Trophoblast cell (in vitro differentiated cells and primary cell): Measurements from ENCODE around the gene PIK3R1.
A peak's percentile ranks its signal among the peaks of the same experiment; 100 is the strongest.

Experiments
- DNase-seq, 2 donors: peaks; one replicate each; pipeline ENCODE4 v3.0.0-alpha.2; 2016
- H2AFZ ChIP-seq: 2 replicates; pipeline ENCODE4 v1.6.1; 2013; ENCODE audit warnings: low read length, moderate library complexity, mild to moderate bottlenecking; ENCODE audit not compliant: insufficient read depth, poor library complexity
- H2AK5ac ChIP-seq: 2 replicates; pipeline ENCODE4 v1.6.1; 2013; ENCODE audit warnings: mild to moderate bottlenecking, low read length
- H2BK120ac ChIP-seq: 2 replicates; pipeline ENCODE4 v1.6.1; 2013; ENCODE audit warnings: low read length, mild to moderate bottlenecking, moderate library complexity; ENCODE audit not compliant: insufficient read depth, poor library complexity
- H2BK12ac ChIP-seq: 2 replicates; pipeline ENCODE4 v1.6.1; 2013; ENCODE audit warnings: mild to moderate bottlenecking, low read length, moderate library complexity
- H2BK5ac ChIP-seq: 2 replicates; pipeline ENCODE4 v1.6.1; 2013; ENCODE audit warnings: low read length, low read depth, moderate library complexity, mild to moderate bottlenecking; ENCODE audit not compliant: poor library complexity
- H3K14ac ChIP-seq: 2 replicates; pipeline ENCODE4 v1.6.1; 2013; ENCODE audit warnings: mild to moderate bottlenecking, low read length
- H3K18ac ChIP-seq: 2 replicates; pipeline ENCODE4 v1.6.1; 2013; ENCODE audit warnings: mild to moderate bottlenecking, low read length
- H3K23ac ChIP-seq: 2 replicates; pipeline ENCODE4 v1.6.1; 2013; ENCODE audit warnings: low read length
- H3K27ac ChIP-seq: 2 replicates; pipeline ENCODE4 v1.5.1; 2013; ENCODE audit warnings: low read depth, mild to moderate bottlenecking, inconsistent platforms, low read length, moderate library complexity
- H3K27me3 ChIP-seq: 2 replicates; pipeline ENCODE4 v1.6.1; 2013; ENCODE audit warnings: inconsistent platforms, mild to moderate bottlenecking, low read length, moderate library complexity; ENCODE audit not compliant: insufficient read depth
- H3K36me3 ChIP-seq, 2 experiments: 1 replicate in 1 of 2; 2 replicates in 1 of 2; pipeline ENCODE4 v1.6.1; 2013; ENCODE audit warnings: low read length in 2 of 2, mild to moderate bottlenecking in 2 of 2, moderate library complexity in 1 of 2; ENCODE audit not compliant: insufficient read depth in 2 of 2, control insufficient read depth in 1 of 2
- H3K4ac ChIP-seq: 2 replicates; pipeline ENCODE4 v1.6.1; 2013; ENCODE audit warnings: low read depth, mild to moderate bottlenecking, low read length, moderate library complexity
- H3K4me1 ChIP-seq, 2 experiments: 1 replicate in 1 of 2; 2 replicates in 1 of 2; pipeline ENCODE4 v1.6.1; 2013; ENCODE audit warnings: low read length in 2 of 2, mild to moderate bottlenecking in 2 of 2, moderate library complexity in 1 of 2; ENCODE audit not compliant: insufficient read depth in 2 of 2, control insufficient read depth in 1 of 2
- H3K4me2 ChIP-seq: 2 replicates; pipeline ENCODE4 v1.6.1; 2013; ENCODE audit warnings: inconsistent platforms, mild to moderate bottlenecking, low read length, moderate library complexity
- H3K4me3 ChIP-seq: 2 replicates; pipeline ENCODE4 v1.5.1; 2013; ENCODE audit warnings: mild to moderate bottlenecking, low read depth, low read length, inconsistent platforms
- H3K79me1 ChIP-seq: one replicate; pipeline ENCODE4 v1.6.1; 2013; ENCODE audit warnings: low read length
- H3K79me2 ChIP-seq: 2 replicates; pipeline ENCODE4 v1.6.1; 2013; ENCODE audit warnings: low read length, mild to moderate bottlenecking; ENCODE audit not compliant: control insufficient read depth, insufficient read depth, poor library complexity
- H3K9ac ChIP-seq: 2 replicates; pipeline ENCODE4 v1.6.1; 2013; ENCODE audit warnings: mild to moderate bottlenecking, low read length
- H3K9me3 ChIP-seq: 2 replicates; pipeline ENCODE4 v1.6.1; 2013; ENCODE audit warnings: low read depth, mild to moderate bottlenecking, control low read depth, inconsistent platforms, low read length; ENCODE audit not compliant: insufficient read depth
- H4K12ac ChIP-seq: 2 replicates; pipeline ENCODE4 v1.6.1; 2013; ENCODE audit warnings: low read depth, mild to moderate bottlenecking, low read length, moderate library complexity
- H4K8ac ChIP-seq: 2 replicates; pipeline ENCODE4 v1.6.1; 2013; ENCODE audit warnings: low read depth, mild to moderate bottlenecking, low read length, moderate library complexity
- H4K91ac ChIP-seq: one replicate; pipeline ENCODE4 v1.6.1; 2013; ENCODE audit warnings: low read depth, mild to moderate bottlenecking, low read length, moderate library complexity
- WGBS: extraction: QIAGEN DNeasy Blood & Tissue Kit; methylation state at CpG from one replicate; pipeline ENCODE4 v1.1.7; 2013; ENCODE audit warnings: missing lambda C conversion rate; ENCODE audit not compliant: insufficient read length, insufficient coverage; ENCODE audit errors: extremely low coverage; 5-methylcytosine and 5-hydroxymethylcytosine counted together

PIK3R1 gene

GRCh38 chr5:68345171-68345570 lies 129.6 kb downstream of the PIK3R1 start:
- Histone ChIP-seq H2AFZ (no peak overlapping the region), H2BK5ac (no peak overlapping the region), H3K79me1 (peaks cover 2% of the 10 kb centered on the region), H3K4me1 (peaks cover 3 to 13% of the 10 kb centered on the region in 2 experiments), H3K4ac (no peak overlapping the region), H3K9ac (no peak overlapping the region), H3K9me3 (peaks cover 3% of the 10 kb centered on the region), H2AK5ac (no peak overlapping the region), H3K36me3 (no peaks in the 10 kb centered on the region), H3K27me3 (no peaks in the 10 kb centered on the region), H3K27ac (no peak overlapping the region), H3K14ac (no peak overlapping the region), H3K18ac (no peak overlapping the region), H4K12ac (no peak overlapping the region), H4K8ac (no peak overlapping the region), H3K4me2 (peak overlapping the region; percentile 17), H3K23ac (no peak overlapping the region), H2BK12ac (no peak overlapping the region), H3K4me3 (no peak overlapping the region), H3K79me2 (no peaks in the 10 kb centered on the region), H2BK120ac (no peak overlapping the region), H4K91ac (no peak overlapping the region)
- DNase-seq = no peak
- WGBS = no CpG with 5 or more reads among the region's 3 CpGs

- no peak overlapping the region for H3K9ac ChIP-seq
- peaks cover 3 to 11% of the 10 kb centered on the region in 2 experiments for H3K4me1 ChIP-seq
- no peak overlapping the region for H3K4ac ChIP-seq
- no peaks in the 10 kb centered on the region for H3K36me3 ChIP-seq
- no CpG with 5 or more reads among the region's 1 CpG for WGBS
- no peak overlapping the region for H2BK5ac ChIP-seq
- no peak overlapping the region for H3K4me2 ChIP-seq
- H3K18ac ChIP-seq = no peak overlapping the region
- no peak overlapping the region for H2AFZ ChIP-seq
- no peaks in the 10 kb centered on the region for H3K79me2 ChIP-seq
- no peak overlapping the region for H2BK12ac ChIP-seq
- peaks cover 3% of the 10 kb centered on the region for H3K9me3 ChIP-seq
- H2BK120ac ChIP-seq = no peak overlapping the region
- H3K27ac ChIP-seq = no peak overlapping the region
- no peak overlapping the region for H4K12ac ChIP-seq
- H4K8ac ChIP-seq = no peak overlapping the region
- no peak for DNase-seq
- no peak overlapping the region for H3K23ac ChIP-seq
- H4K91ac ChIP-seq = no peak overlapping the region
- H3K79me1 ChIP-seq = peaks cover 2% of the 10 kb centered on the region
- H3K14ac ChIP-seq = no peak overlapping the region
- H3K4me3 ChIP-seq = no peak overlapping the region
- no peaks in the 10 kb centered on the region for H3K27me3 ChIP-seq
- no peak overlapping the region for H2AK5ac ChIP-seq
Measured at GRCh38 chr5:68345582-68345981, 130.0 kb downstream of the PIK3R1 start.

GRCh38 chr5:68347536-68347935 lies 132.0 kb downstream of the PIK3R1 start:
- H3K4ac ChIP-seq = no peak overlapping the region
- no peaks in the 10 kb centered on the region for H3K36me3 ChIP-seq
- peaks cover 3 to 11% of the 10 kb centered on the region in 2 experiments for H3K4me1 ChIP-seq

GRCh38 chr5:68348447-68349222 lies 133.1 kb downstream of the PIK3R1 start:
- no peak overlapping the region for H4K12ac ChIP-seq
- H2BK5ac ChIP-seq = no peak overlapping the region
- H3K4me3 ChIP-seq = no peak overlapping the region
- H3K9me3 ChIP-seq = peaks cover 3% of the 10 kb centered on the region
- H3K18ac ChIP-seq = no peak overlapping the region
- no peak for DNase-seq
- H3K14ac ChIP-seq = no peak overlapping the region
- no CpG with 5 or more reads among the region's 2 CpGs for WGBS
- no peak overlapping the region for H3K23ac ChIP-seq
- H3K79me1 ChIP-seq = peaks cover 2% of the 10 kb centered on the region
- no peaks in the 10 kb centered on the region for H3K79me2 ChIP-seq
- no peak overlapping the region for H2BK12ac ChIP-seq
- H2AFZ ChIP-seq = no peak overlapping the region
- no peaks in the 10 kb centered on the region for H3K36me3 ChIP-seq
- H2AK5ac ChIP-seq = no peak overlapping the region
- H4K91ac ChIP-seq = no peak overlapping the region
- no peaks in the 10 kb centered on the region for H3K27me3 ChIP-seq
- H2BK120ac ChIP-seq = no peak overlapping the region
- H3K4me2 ChIP-seq = no peak overlapping the region
- H4K8ac ChIP-seq = no peak overlapping the region
- no peak overlapping the region for H3K27ac ChIP-seq
- H3K4ac ChIP-seq = no peak overlapping the region
- H3K4me1 ChIP-seq = peaks cover 3 to 6% of the 10 kb centered on the region in 2 experiments
- H3K9ac ChIP-seq = no peak overlapping the region

More at GRCh38 chr5:68347536-68347935, 132.0 kb downstream of the PIK3R1 start:
- no peak overlapping the region for H2AFZ ChIP-seq
- WGBS = no CpG with 5 or more reads among the region's 2 CpGs
- no peaks in the 10 kb centered on the region for H3K27me3 ChIP-seq
- no peak overlapping the region for H3K14ac ChIP-seq
- peaks cover 2% of the 10 kb centered on the region for H3K79me1 ChIP-seq
- no peak overlapping the region for H2BK120ac ChIP-seq
- no peak overlapping the region for H3K27ac ChIP-seq
- H4K8ac ChIP-seq = no peak overlapping the region
- H2BK5ac ChIP-seq = no peak overlapping the region
- peaks cover 3% of the 10 kb centered on the region for H3K9me3 ChIP-seq
- no peak overlapping the region for H3K23ac ChIP-seq
- DNase-seq = no peak
- no peak overlapping the region for H2BK12ac ChIP-seq
- H3K4me3 ChIP-seq = no peak overlapping the region
- no peak overlapping the region for H3K18ac ChIP-seq
- no peak overlapping the region for H4K12ac ChIP-seq
- H3K9ac ChIP-seq = no peak overlapping the region
- no peak overlapping the region for H4K91ac ChIP-seq
- no peaks in the 10 kb centered on the region for H3K79me2 ChIP-seq
- H3K4me2 ChIP-seq = no peak overlapping the region
- H2AK5ac ChIP-seq = no peak overlapping the region
